Tibial nerve (tissue), 4 donors: ENCODE results near the gene DGKE. TPM values are rescaled to one million over a fixed set of nuclear protein-coding genes. Genes with fewer than 3 reads are reported as not detected.

Experiments
- DNase-seq, 2 donors: peaks; one replicate each; pipeline ENCODE4 v3.0.0-alpha.2; 2019; ENCODE audit warnings: low spot score in 2 of 2
- H3K27ac ChIP-seq, 4 donors: fragments of 200-600 bp; sonication (generic) in 3 of 4; one replicate each; pipeline ENCODE4 v1.5.1; 2017 to 2019; ENCODE audit warnings: mild to moderate bottlenecking in 1 of 4
- H3K27me3 ChIP-seq, 2 donors: fragments of 200-600 bp; sonication (generic) in 1 of 2; one replicate each; pipeline versions ENCODE4 v1.5.1 to v1.6.0; 2017 to 2019
- H3K36me3 ChIP-seq, 3 donors: fragments of 200-600 bp; sonication (generic); one replicate each; pipeline ENCODE4 v1.5.1; 2018 to 2019
- H3K4me1 ChIP-seq, 4 donors: fragments of 200-600 bp; sonication (generic) in 3 of 4; one replicate each; pipeline ENCODE4 v1.5.1; 2017 to 2019
- H3K4me3 ChIP-seq, 4 donors: fragments of 200-600 bp; sonication (generic) in 3 of 4; one replicate each; pipeline ENCODE4 v1.5.1; 2017 to 2019; ENCODE audit warnings: mild to moderate bottlenecking in 1 of 4, moderate library complexity in 1 of 4
- H3K9me3 ChIP-seq, 4 donors: fragments of 200-600 bp; sonication (generic) in 3 of 4; one replicate each; pipeline ENCODE4 v1.5.1; 2017 to 2019
- CTCF ChIP-seq, 5 experiments: fragments of 200-600 bp in 3 of 5; fragments of 450-650 bp in 2 of 5; sonication (generic) in 3 of 5; IDR thresholded peaks; one replicate each; pipeline ENCODE4 v1.5.1; 2016 to 2019; ENCODE audit warnings: antibody characterized with exemption in 5 of 5, mild to moderate bottlenecking in 3 of 5, moderate library complexity in 2 of 5
- EP300 ChIP-seq, 2 donors: sonication (generic); formaldehyde crosslinking; IDR thresholded peaks; one replicate each; pipeline ENCODE4 v1.6.1; 2017; ENCODE audit warnings: antibody characterized with exemption in 2 of 2, mild to moderate bottlenecking in 1 of 2
- POLR2A ChIP-seq, 2 donors: fragments of 450-650 bp; IDR thresholded peaks; one replicate each; pipeline ENCODE4 v1.6.1; 2017; ENCODE audit warnings: antibody characterized with exemption in 2 of 2, mild to moderate bottlenecking in 2 of 2, moderate library complexity in 2 of 2
- WGBS, 2 donors: methylation state at CpG; one replicate each; pipeline ENCODE4 v1.1.5; 2018; 5-methylcytosine and 5-hydroxymethylcytosine counted together
- total RNA-seq, 4 donors: library from RNA; depleted of rRNA; stranded (reverse); fragments of >200 nt; gene quantifications; one replicate each; pipeline ENCODE4 v1.1.0, GENCODE V29; 2016

The DGKE gene
- total RNA-seq, 4 donors from 2014 or later, result 10.5 to 45.9 (median 13.4) TPM

- DNase-seq, result no peak
- H3K27ac ChIP-seq, result peak overlapping the region in 3 of 4 donors; percentile 30 to 79 (median 77)
- H3K4me3 ChIP-seq, result peak overlapping the region in 1 of 4 donors; percentile 21
- no peaks in the 10 kb centered on the region for H3K27me3 ChIP-seq
- no peaks in the 10 kb centered on the region for H3K36me3 ChIP-seq
- TF ChIP-seq EP300 (IDR thresholded peaks at IDR 0.05), result peak in 1 of 2 donors; percentile 73
- no peak for TF ChIP-seq CTCF (IDR thresholded peaks at IDR 0.05)
- peak in 1 of 2 donors; percentile 23 for TF ChIP-seq POLR2A (IDR thresholded peaks at IDR 0.05)
- WGBS, 2 donors, result 46 to 51% methylated on average over 3 of the region's 3 CpGs
- no peaks in the 10 kb centered on the region for H3K9me3 ChIP-seq
- H3K4me1 ChIP-seq, result peaks cover 0 to 28% (median 2%) of the 10 kb centered on the region in 4 donors
Observed at GRCh38 chr17:56808503-56808902, 25.4 kb upstream of the DGKE start.

- Histone ChIP-seq H3K27me3 (no peaks in the 10 kb centered on the region), H3K4me3 (no peak overlapping the region), H3K4me1 (peaks cover 0 to 28% (median 2%) of the 10 kb centered on the region in 4 donors), H3K27ac (peak overlapping the region in 3 of 4 donors; percentile 3 to 79 (median 77)), H3K9me3 (no peaks in the 10 kb centered on the region), H3K36me3 (no peaks in the 10 kb centered on the region)
- 87 to 89% methylated on average over 9 of the region's 9 CpGs for WGBS, 2 donors
- TF ChIP-seq POLR2A (IDR thresholded peaks at IDR 0.05) (no peak), CTCF (IDR thresholded peaks at IDR 0.05) (no peak), EP300 (IDR thresholded peaks at IDR 0.05) (no peak)
- no peak for DNase-seq
Observed at GRCh38 chr17:56809106-56809819, 24.7 kb upstream of the DGKE start.

GRCh38 chr17:56809820-56810179, 24.2 kb upstream of the DGKE start:
- Histone ChIP-seq H3K36me3 (no peaks in the 10 kb centered on the region), H3K9me3 (no peaks in the 10 kb centered on the region), H3K27me3 (no peaks in the 10 kb centered on the region), H3K4me3 (no peak overlapping the region), H3K4me1 (peaks cover 0 to 28% (median 2%) of the 10 kb centered on the region in 4 donors), H3K27ac (peak overlapping the region in 3 of 4 donors; percentile 3 to 79 (median 77))
- WGBS, 2 donors, result 85 to 92% methylated on average over 1 of the region's 1 CpG
- DNase-seq, result no peak
- TF ChIP-seq CTCF (IDR thresholded peaks at IDR 0.05), result no peak

- Histone ChIP-seq H3K36me3 (no peaks in the 10 kb centered on the region), H3K27me3 (no peaks in the 10 kb centered on the region), H3K4me3 (no peak overlapping the region), H3K4me1 (peaks cover 0 to 28% (median 2%) of the 10 kb centered on the region in 4 donors), H3K9me3 (no peaks in the 10 kb centered on the region), H3K27ac (peak overlapping the region in 1 of 4 donors; percentile 77)
- TF ChIP-seq CTCF (IDR thresholded peaks at IDR 0.05) (no peak), EP300 (IDR thresholded peaks at IDR 0.05) (no peak), POLR2A (IDR thresholded peaks at IDR 0.05) (no peak)
- 38 to 63% methylated on average over 1 to 2 of the region's 2 CpGs for WGBS, 2 donors
- no peak for DNase-seq
Observed at GRCh38 chr17:56810343-56810742, 23.6 kb upstream of the DGKE start.

- H3K27ac ChIP-seq, result peak overlapping the region in 1 of 4 donors; percentile 77
- no peak for DNase-seq
- no peak overlapping the region for H3K4me3 ChIP-seq
- H3K9me3 ChIP-seq, result no peaks in the 10 kb centered on the region
- no peaks in the 10 kb centered on the region for H3K36me3 ChIP-seq
- 87 to 88% methylated on average over 12 of the region's 12 CpGs for WGBS, 2 donors
- peaks cover 0 to 25% (median 2%) of the 10 kb centered on the region in 4 donors for H3K4me1 ChIP-seq
- H3K27me3 ChIP-seq, result no peaks in the 10 kb centered on the region
- TF ChIP-seq EP300 (IDR thresholded peaks at IDR 0.05) (no peak), POLR2A (IDR thresholded peaks at IDR 0.05) (no peak), CTCF (IDR thresholded peaks at IDR 0.05) (no peak)
Observed at GRCh38 chr17:56810891-56811775, 22.8 kb upstream of the DGKE start.
